ENCODE results near the gene FARP1. TPM values are rescaled to one million over a fixed set of nuclear protein-coding genes. Genes with fewer than 3 reads are reported as not detected.

The FARP1 gene
- total RNA-seq, 4 donors from 2014 or later = 28.3 to 69.2 (median 36.4) TPM

DNA sequence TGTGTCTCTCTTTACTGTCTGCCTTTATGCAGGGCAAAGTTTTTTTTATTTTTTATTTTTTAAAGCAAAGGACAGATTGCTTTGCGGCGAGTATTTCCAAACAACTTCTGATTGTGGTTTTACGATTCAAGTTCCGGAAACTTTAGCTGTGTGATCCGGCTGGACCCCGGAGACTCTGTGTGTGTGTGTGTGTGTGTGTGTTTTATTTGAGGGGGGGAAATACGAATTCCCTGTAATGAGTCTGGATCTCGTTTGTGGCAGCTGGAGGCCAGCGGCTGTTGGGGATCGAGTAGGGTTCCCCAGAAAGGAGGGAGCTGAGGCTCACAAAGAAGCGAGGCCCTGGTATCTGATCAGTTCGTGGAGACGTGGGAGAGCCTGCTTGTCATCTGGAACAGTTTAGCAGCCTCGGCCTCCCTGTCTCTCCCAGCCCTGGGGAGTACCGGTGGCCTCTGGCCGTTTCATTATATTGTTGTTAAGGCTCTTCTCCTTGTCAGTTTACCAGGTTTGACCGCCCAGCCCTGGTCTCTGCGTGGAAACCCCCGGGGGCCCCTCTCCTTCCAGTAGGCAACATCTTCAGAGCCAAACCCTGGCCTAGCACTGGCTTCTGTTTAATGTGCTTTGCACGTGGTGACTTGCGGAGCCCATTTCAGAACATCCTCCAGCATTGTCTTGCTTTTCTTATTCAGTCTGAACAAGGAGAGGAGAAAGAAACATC lies 1.3 kb downstream of the FARP1 start:
- Histone ChIP-seq H3K36me3 (no peaks in the 10 kb centered on the region), H3K27me3 (no peaks in the 10 kb centered on the region), H3K9me3 (no peaks in the 10 kb centered on the region), H3K4me1 (peaks cover 0 to 30% (median 8%) of the 10 kb centered on the region in 3 donors), H3K4me3 (peak overlapping the region; percentile 64 to 98), H3K27ac (peak overlapping the region in 3 of 4 donors; percentile 0 to 84 (median 81))
- TF ChIP-seq, protein P1, sequence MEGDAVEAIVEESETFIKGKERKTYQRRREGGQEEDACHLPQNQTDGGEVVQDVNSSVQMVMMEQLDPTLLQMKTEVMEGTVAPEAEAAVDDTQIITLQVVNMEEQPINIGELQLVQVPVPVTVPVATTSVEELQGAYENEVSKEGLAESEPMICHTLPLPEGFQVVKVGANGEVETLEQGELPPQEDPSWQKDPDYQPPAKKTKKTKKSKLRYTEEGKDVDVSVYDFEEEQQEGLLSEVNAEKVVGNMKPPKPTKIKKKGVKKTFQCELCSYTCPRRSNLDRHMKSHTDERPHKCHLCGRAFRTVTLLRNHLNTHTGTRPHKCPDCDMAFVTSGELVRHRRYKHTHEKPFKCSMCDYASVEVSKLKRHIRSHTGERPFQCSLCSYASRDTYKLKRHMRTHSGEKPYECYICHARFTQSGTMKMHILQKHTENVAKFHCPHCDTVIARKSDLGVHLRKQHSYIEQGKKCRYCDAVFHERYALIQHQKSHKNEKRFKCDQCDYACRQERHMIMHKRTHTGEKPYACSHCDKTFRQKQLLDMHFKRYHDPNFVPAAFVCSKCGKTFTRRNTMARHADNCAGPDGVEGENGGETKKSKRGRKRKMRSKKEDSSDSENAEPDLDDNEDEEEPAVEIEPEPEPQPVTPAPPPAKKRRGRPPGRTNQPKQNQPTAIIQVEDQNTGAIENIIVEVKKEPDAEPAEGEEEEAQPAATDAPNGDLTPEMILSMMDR (IDR thresholded peaks at IDR 0.05) = no peak
- no peak for TF ChIP-seq EP300 (IDR thresholded peaks at IDR 0.05)
- no peak for TF ChIP-seq POLR2AphosphoS5 (IDR thresholded peaks at IDR 0.05)
- TF ChIP-seq POLR2A (IDR thresholded peaks at IDR 0.05) = no peak
- ATAC-seq = no peak
- 12 to 15% methylated on average over 9 to 11 of the region's 21 CpGs for WGBS, 2 donors (ENCODE audit: low coverage in 1 of 2)

GRCh38 chr13:98144801-98145350 lies 2.0 kb downstream of the FARP1 start:
- Histone ChIP-seq H3K36me3 (no peaks in the 10 kb centered on the region), H3K4me3 (peak overlapping the region in 1 of 2 donors; percentile 98), H3K27me3 (no peaks in the 10 kb centered on the region), H3K4me1 (peaks cover 0 to 30% (median 8%) of the 10 kb centered on the region in 3 donors), H3K9me3 (no peaks in the 10 kb centered on the region), H3K27ac (peak overlapping the region in 1 of 4 donors; percentile 81)
- 38 to 57% methylated on average over 7 to 10 of the region's 10 CpGs for WGBS, 2 donors (ENCODE audit: low coverage in 1 of 2)
- TF ChIP-seq, protein P1 (IDR thresholded peaks at IDR 0.05) = peak in 1 of 4 experiments; percentile 16
- TF ChIP-seq POLR2AphosphoS5 (IDR thresholded peaks at IDR 0.05) = no peak
- ATAC-seq = no peak

- no peak overlapping the region for H3K27ac ChIP-seq
- H3K4me1 ChIP-seq = peaks cover 0 to 22% (median 8%) of the 10 kb centered on the region in 3 donors
- WGBS, 2 donors (ENCODE audit: low coverage in 1 of 2) = 77 to 88% methylated on average over 5 of the region's 5 CpGs
- no peaks in the 10 kb centered on the region for H3K36me3 ChIP-seq
- H3K9me3 ChIP-seq = no peaks in the 10 kb centered on the region
- TF ChIP-seq EP300 (IDR thresholded peaks at IDR 0.05) = no peak
- TF ChIP-seq, protein P1 (IDR thresholded peaks at IDR 0.05) = no peak
- no peak for TF ChIP-seq POLR2AphosphoS5 (IDR thresholded peaks at IDR 0.05)
- no peak for TF ChIP-seq POLR2A (IDR thresholded peaks at IDR 0.05)
- no peak overlapping the region for H3K4me3 ChIP-seq
- no peaks in the 10 kb centered on the region for H3K27me3 ChIP-seq
- ATAC-seq = no peak
These were observed 4.6 kb downstream of the FARP1 start for GRCh38 chr13:98147521-98147920.

DNA sequence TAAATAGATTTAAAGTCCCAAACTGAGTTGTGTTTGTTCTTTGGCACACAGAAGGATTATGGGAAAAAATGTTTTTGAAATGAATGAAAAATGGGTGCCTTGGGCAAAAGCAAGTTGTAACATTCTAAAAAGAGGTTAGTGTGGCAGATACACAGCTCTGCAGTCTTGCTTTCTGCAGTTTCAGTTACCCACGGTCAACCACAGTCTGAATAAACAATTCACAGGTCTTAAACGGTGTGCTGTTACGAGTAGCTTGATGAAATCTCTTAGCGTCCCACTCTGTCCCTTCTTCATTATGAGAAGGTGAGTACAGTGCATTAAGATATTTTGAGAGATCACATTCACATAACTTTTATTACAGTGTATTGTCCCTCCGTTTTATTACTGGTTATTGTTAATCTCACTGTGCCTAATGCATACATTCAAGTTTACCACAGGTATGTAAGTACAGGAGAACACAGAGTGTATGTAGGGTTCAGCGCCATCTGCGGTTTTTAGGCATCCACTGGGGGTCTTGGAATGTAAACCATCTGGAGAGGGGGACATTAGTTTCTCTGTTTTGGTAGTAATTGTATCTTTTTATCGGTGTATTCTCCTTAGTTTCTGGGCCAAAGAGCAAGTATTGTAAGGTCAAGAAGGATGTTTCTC lies 8.1 kb downstream of the FARP1 start:
- Histone ChIP-seq H3K4me3 (no peak overlapping the region), H3K9me3 (no peaks in the 10 kb centered on the region), H3K27me3 (no peaks in the 10 kb centered on the region), H3K4me1 (peaks cover 0 to 5% (median 0%) of the 10 kb centered on the region in 3 donors), H3K36me3 (no peaks in the 10 kb centered on the region), H3K27ac (no peak overlapping the region)
- TF ChIP-seq EP300 (IDR thresholded peaks at IDR 0.05) = no peak
- TF ChIP-seq, protein P1 (IDR thresholded peaks at IDR 0.05) = no peak
- no peak for TF ChIP-seq POLR2AphosphoS5 (IDR thresholded peaks at IDR 0.05)
- no peak for TF ChIP-seq POLR2A (IDR thresholded peaks at IDR 0.05)
- 86 to 91% methylated on average over 8 of the region's 8 CpGs for WGBS, 2 donors (ENCODE audit: low coverage in 1 of 2)
- no peak for ATAC-seq

Measured in gastroesophageal sphincter (tissue), 4 donors.